Measurements from ENCODE around the gene SERP2.

The SERP2 gene

DNA sequence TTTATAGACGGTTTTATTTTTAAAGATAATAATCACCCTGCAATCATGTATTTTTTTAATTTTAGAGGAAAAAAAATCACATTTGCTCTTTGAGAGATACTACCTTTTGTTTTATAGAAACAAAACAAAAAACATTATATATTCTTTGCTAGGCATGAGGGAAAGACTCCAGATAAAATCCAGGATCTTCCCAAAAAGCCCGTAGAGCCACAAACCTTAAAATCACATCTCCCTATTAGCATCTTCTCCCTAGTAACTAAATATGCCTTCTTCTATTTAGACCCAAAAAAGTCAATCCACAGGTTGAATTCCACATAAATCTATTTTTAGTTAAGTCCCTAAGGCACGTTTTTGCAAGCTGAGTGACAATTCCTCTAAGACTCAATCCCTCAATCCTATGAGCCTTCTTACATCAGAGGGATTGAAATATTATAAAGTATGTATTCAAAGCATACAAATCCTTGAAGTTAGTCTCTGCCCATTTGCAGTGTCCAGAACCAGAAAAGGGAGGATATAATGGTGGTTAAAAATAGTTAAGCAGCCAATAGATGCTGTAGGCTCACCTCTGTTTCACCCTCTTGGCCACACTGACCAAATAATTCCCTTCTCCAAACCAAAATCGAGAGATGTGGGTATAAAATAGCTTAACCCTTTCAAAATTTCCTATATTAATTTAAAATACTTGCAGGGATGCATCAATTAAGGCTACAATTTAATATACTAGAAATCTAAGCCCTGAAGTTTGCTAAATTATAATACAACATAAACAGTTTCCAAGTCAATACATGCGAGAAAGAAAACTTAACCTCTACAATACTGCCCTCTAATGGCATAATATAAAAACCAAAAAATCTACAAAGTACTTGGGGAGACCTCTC is 64.0 kb downstream of the SERP2 start:
- in situ Hi-C loops (cut with HindIII; ENCODE audit: low pct_unique_long_range_greater_than_20kb, low sequenced_read_pairs): no loop called here
- no peak for TF ChIP-seq JUND (IDR thresholded peaks at IDR 0.05; ENCODE audit: low read depth)

DNA sequence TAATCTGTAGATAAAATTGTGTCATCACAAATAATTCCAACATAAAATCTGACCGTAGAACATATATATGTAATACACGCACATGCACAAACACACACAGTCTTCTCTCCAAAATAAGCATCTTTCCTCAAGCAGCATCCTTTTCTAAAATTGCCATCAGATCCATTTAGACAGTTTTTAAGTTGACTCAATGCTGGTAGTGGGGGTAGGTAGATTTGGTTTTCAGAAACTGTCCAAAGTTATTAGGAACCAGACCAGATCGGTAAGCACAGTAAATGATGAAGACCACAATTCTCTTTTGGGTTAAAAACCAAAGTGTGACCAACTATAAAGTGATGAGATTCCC is 64.6 kb downstream of the SERP2 start:
- in situ Hi-C loops (cut with HindIII; ENCODE audit: low pct_unique_long_range_greater_than_20kb, low sequenced_read_pairs): no loop called here
- no peak for TF ChIP-seq JUND (IDR thresholded peaks at IDR 0.05; ENCODE audit: low read depth)
- no peak for DNase-seq (ENCODE audit: low read depth in 1 of 2, low spot score in 1 of 2)

More for the DNA sequence above, 64.0 kb downstream of the SERP2 start:
- DNase-seq (ENCODE audit: low read depth in 1 of 2, low spot score in 1 of 2): peak in 1 of 2 experiments; percentile 47

DNA sequence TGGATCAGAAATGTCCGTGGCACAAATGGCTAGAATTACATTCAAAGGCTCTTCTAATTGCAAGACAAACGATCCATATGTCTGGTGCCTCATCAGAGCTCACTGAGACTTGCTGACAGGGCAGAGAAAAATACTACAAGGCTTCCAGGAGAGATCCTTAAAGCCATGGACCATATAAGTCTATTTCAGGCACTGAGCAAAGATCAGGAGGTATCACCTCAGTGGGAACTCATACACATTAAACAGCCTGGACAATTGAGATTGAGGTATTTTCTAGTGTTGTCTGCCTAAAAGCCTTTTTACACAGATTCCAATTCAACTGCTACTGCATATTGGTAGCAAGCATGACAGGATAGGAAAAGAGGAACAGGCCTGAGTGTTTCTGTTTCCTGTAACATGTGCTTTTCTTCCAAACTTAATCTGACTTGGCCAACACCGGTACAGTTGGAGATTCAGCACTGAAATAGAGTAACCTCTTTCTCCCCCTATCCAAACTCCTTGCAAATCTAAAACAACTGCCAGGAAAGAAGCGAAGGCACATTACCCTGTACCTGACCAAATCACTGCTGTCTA is 65.9 kb downstream of the SERP2 start:
- DNase-seq (ENCODE audit: low read depth in 1 of 2, low spot score in 1 of 2): no peak
- TF ChIP-seq JUND (IDR thresholded peaks at IDR 0.05; ENCODE audit: low read depth): no peak
- in situ Hi-C loops (cut with HindIII; ENCODE audit: low pct_unique_long_range_greater_than_20kb, low sequenced_read_pairs): no loop called here

DNA sequence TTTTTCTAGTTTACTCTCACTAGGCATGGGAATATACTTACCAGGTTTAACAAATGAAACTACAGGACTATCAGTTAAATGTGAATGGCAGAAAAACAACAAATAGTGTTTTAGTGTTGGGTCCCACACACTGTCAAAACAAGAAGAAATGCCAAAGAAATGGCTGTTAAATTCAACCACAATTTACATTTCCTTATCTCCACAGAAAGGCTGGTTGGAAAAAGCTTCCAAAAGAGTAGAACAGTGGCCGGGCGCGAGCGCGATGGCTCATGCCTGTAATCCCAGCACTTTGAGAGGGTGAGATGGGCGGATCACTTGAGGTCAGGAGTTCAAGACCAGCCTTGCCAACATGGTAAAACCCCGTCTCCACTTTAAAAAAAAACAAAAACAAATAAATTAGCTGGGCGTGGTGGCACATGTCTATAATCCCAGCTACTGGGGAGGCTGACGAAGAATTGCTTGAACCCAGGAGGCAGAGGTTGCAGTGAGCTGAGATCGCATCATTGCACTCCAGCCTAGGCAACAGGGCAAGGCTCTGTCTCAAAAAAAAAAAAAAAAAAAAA is 66.5 kb downstream of the SERP2 start:
- in situ Hi-C loops (cut with HindIII; ENCODE audit: low pct_unique_long_range_greater_than_20kb, low sequenced_read_pairs): no loop called here
- no peak for DNase-seq (ENCODE audit: low read depth in 1 of 2, low spot score in 1 of 2)
- no peak for TF ChIP-seq JUND (IDR thresholded peaks at IDR 0.05; ENCODE audit: low read depth)

All from T47D (cell line).